ENCODE measurements around the gene DMD. TPM values are rescaled to one million over a fixed set of nuclear protein-coding genes. Genes with fewer than 3 reads are reported as not detected.

The DMD gene
- total RNA-seq, 1 donor from 2014 or later, result 1.7 TPM

- Mint-ChIP-seq H3K27ac (ENCODE audit: unreplicated experiment) (no peak overlapping the region), H3K36me3 (ENCODE audit: unreplicated experiment) (no peaks in the 10 kb centered on the region), H3K27me3 (ENCODE audit: unreplicated experiment) (peaks cover 2% of the 10 kb centered on the region), H3K4me3 (ENCODE audit: unreplicated experiment) (no peak overlapping the region), H3K4me1 (ENCODE audit: low read depth, unreplicated experiment) (peaks cover 5% of the 10 kb centered on the region), H3K9me3 (ENCODE audit: unreplicated experiment) (no peaks in the 10 kb centered on the region)
- no peak for DNase-seq
- TF ChIP-seq, protein P1, sequence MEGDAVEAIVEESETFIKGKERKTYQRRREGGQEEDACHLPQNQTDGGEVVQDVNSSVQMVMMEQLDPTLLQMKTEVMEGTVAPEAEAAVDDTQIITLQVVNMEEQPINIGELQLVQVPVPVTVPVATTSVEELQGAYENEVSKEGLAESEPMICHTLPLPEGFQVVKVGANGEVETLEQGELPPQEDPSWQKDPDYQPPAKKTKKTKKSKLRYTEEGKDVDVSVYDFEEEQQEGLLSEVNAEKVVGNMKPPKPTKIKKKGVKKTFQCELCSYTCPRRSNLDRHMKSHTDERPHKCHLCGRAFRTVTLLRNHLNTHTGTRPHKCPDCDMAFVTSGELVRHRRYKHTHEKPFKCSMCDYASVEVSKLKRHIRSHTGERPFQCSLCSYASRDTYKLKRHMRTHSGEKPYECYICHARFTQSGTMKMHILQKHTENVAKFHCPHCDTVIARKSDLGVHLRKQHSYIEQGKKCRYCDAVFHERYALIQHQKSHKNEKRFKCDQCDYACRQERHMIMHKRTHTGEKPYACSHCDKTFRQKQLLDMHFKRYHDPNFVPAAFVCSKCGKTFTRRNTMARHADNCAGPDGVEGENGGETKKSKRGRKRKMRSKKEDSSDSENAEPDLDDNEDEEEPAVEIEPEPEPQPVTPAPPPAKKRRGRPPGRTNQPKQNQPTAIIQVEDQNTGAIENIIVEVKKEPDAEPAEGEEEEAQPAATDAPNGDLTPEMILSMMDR (IDR thresholded peaks at IDR 0.05; ENCODE audit: partially characterized antibody, unreplicated experiment), result no peak
These were observed 2024.5 kb downstream of the DMD start for GRCh38 chrX:31186693-31187338.

- H3K36me3 Mint-ChIP-seq (ENCODE audit: unreplicated experiment), result no peaks in the 10 kb centered on the region
- DNase-seq, result no peak
- no peaks in the 10 kb centered on the region for H3K9me3 Mint-ChIP-seq (ENCODE audit: unreplicated experiment)
- TF ChIP-seq, protein P1 (IDR thresholded peaks at IDR 0.05; ENCODE audit: partially characterized antibody, unreplicated experiment), result no peak
- H3K4me3 Mint-ChIP-seq (ENCODE audit: unreplicated experiment), result no peak overlapping the region
- H3K4me1 Mint-ChIP-seq (ENCODE audit: low read depth, unreplicated experiment), result peaks cover 5% of the 10 kb centered on the region
- H3K27ac Mint-ChIP-seq (ENCODE audit: unreplicated experiment), result no peak overlapping the region
- H3K27me3 Mint-ChIP-seq (ENCODE audit: unreplicated experiment), result no peaks in the 10 kb centered on the region
These were observed 2025.5 kb downstream of the DMD start for GRCh38 chrX:31185884-31186283.

DNA sequence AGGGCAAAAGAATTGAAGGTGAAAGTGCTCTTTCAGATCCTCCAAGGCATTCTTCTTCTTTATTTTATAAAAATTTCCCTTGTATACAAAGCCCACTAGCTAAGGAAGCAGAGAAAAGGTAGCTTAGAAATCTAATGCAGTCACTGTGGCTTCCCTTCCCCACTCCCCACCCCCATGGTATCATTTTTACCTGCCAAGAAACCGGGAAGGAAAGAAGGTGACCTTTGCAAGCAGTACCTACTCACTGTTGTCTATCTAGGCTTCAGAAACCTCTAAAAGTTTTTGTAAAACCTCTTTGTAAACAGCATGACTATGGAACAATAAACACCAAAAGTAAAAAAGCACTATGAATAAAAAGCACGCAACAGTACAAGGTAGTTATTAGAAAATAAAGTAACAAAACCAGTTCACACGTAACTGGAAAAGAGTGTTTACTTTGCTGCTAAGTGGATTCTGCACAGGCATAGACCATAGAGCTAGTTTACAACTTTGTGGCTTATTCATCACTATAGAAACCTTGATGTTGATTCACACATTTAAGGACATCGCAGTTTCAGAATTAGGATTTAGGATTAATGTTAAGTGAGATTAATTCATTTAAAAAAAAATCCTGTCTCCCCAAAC lies 2029.9 kb downstream of the DMD start:
- Mint-ChIP-seq H3K27ac (ENCODE audit: unreplicated experiment) (no peak overlapping the region), H3K9me3 (ENCODE audit: unreplicated experiment) (no peaks in the 10 kb centered on the region), H3K4me1 (ENCODE audit: low read depth, unreplicated experiment) (no peaks in the 10 kb centered on the region), H3K4me3 (ENCODE audit: unreplicated experiment) (no peak overlapping the region), H3K27me3 (ENCODE audit: unreplicated experiment) (no peaks in the 10 kb centered on the region), H3K36me3 (ENCODE audit: unreplicated experiment) (no peaks in the 10 kb centered on the region)
- no peak for DNase-seq
- TF ChIP-seq, protein P1 (IDR thresholded peaks at IDR 0.05; ENCODE audit: partially characterized antibody, unreplicated experiment), result no peak

- Mint-ChIP-seq H3K27ac (ENCODE audit: unreplicated experiment) (no peak overlapping the region), H3K4me1 (ENCODE audit: low read depth, unreplicated experiment) (no peaks in the 10 kb centered on the region), H3K4me3 (ENCODE audit: unreplicated experiment) (no peak overlapping the region), H3K27me3 (ENCODE audit: unreplicated experiment) (no peaks in the 10 kb centered on the region), H3K9me3 (ENCODE audit: unreplicated experiment) (no peaks in the 10 kb centered on the region), H3K36me3 (ENCODE audit: unreplicated experiment) (no peaks in the 10 kb centered on the region)
- TF ChIP-seq, protein P1 (IDR thresholded peaks at IDR 0.05; ENCODE audit: partially characterized antibody, unreplicated experiment), result no peak
- DNase-seq, result no peak
These were observed 2032.1 kb downstream of the DMD start for GRCh38 chrX:31179203-31179602.

GRCh38 chrX:31178769-31179125 lies 2032.6 kb downstream of the DMD start:
- Mint-ChIP-seq H3K27me3 (ENCODE audit: unreplicated experiment) (no peaks in the 10 kb centered on the region), H3K4me1 (ENCODE audit: low read depth, unreplicated experiment) (no peaks in the 10 kb centered on the region), H3K27ac (ENCODE audit: unreplicated experiment) (no peak overlapping the region), H3K4me3 (ENCODE audit: unreplicated experiment) (no peak overlapping the region), H3K9me3 (ENCODE audit: unreplicated experiment) (no peaks in the 10 kb centered on the region), H3K36me3 (ENCODE audit: unreplicated experiment) (no peaks in the 10 kb centered on the region)
- TF ChIP-seq, protein P1 (IDR thresholded peaks at IDR 0.05; ENCODE audit: partially characterized antibody, unreplicated experiment), result no peak
- no peak for DNase-seq
